Sigmoid colon (tissue), 7 donors: ENCODE results near the gene UBIAD1. TPM values are rescaled to one million over a fixed set of nuclear protein-coding genes. Genes with fewer than 3 reads are reported as not detected.

ENCODE experiments used
- DNase-seq: peaks from one replicate; pipeline ENCODE4 v3.0.0-alpha.2; 2019
- H3K27ac ChIP-seq, 4 donors: fragments of 200-600 bp; sonication (generic); one replicate each; pipeline ENCODE4 v1.5.1; 2016 to 2019; ENCODE audit warnings: mild to moderate bottlenecking in 1 of 4
- H3K27me3 ChIP-seq, 3 donors: fragments of 200-600 bp; sonication (generic); one replicate each; pipeline ENCODE4 v1.5.1; 2019; ENCODE audit warnings: mild to moderate bottlenecking in 1 of 3
- H3K36me3 ChIP-seq, 4 donors: fragments of 200-600 bp; sonication (generic); one replicate each; pipeline ENCODE4 v1.5.1; 2016 to 2019
- H3K4me1 ChIP-seq, 4 donors: fragments of 200-600 bp; sonication (generic); one replicate each; pipeline ENCODE4 v1.5.1; 2017 to 2019
- H3K4me3 ChIP-seq, 4 donors: fragments of 200-600 bp; sonication (generic); one replicate each; pipeline ENCODE4 v1.5.1; 2017 to 2019; ENCODE audit warnings: mild to moderate bottlenecking in 2 of 4, moderate library complexity in 1 of 4
- H3K9me3 ChIP-seq, 4 donors: fragments of 200-600 bp in 3 of 4; sonication (generic) in 3 of 4; one replicate each; pipeline versions ENCODE4 v1.5.1 to v1.6.1; 2013 to 2019
- EP300 ChIP-seq, 4 donors: sonication (generic); formaldehyde crosslinking; IDR thresholded peaks; one replicate each; pipeline ENCODE4 v1.6.1; 2017; ENCODE audit warnings: antibody characterized with exemption in 4 of 4
- POLR2A ChIP-seq, 2 donors: fragments of 450-650 bp; IDR thresholded peaks; one replicate each; pipeline ENCODE4 v1.6.1; 2016; ENCODE audit warnings: antibody characterized with exemption in 2 of 2, mild to moderate bottlenecking in 2 of 2, moderate library complexity in 2 of 2
- POLR2AphosphoS5 ChIP-seq, 4 donors: sonication (generic); formaldehyde crosslinking; IDR thresholded peaks; one replicate each; pipeline ENCODE4 v1.6.1; 2017; ENCODE audit warnings: antibody characterized with exemption in 4 of 4
- WGBS, 2 donors: extraction: QIAGEN DNeasy Blood & Tissue Kit; methylation state at CpG; one replicate each; pipeline ENCODE4 v1.1.7; 2013; 5-methylcytosine and 5-hydroxymethylcytosine counted together
- intact Hi-C: fragments of 100-400 bp; cut with DNase I; formaldehyde crosslinking; loops from one replicate; pipeline ENCODE4 v1.15.1; 2023
- polyA plus RNA-seq, 3 donors: library from polyadenylated mRNA; stranded (reverse); fragments of 200-250 nt; gene quantifications; one replicate each; pipeline ENCODE4 v1.2.3, GENCODE V29; 2013
- total RNA-seq, 4 donors: library from RNA; depleted of rRNA; stranded (reverse); fragments of >200 nt; gene quantifications; one replicate each; pipeline ENCODE4 v1.1.0, GENCODE V29; 2016
- TF ChIP-seq, protein P1 (sequence below), 4 experiments: fragments of 450-650 bp in 3 of 4; fragments of 200-600 bp in 1 of 4; IDR thresholded peaks; one replicate each; pipeline ENCODE4 v1.5.1; 2016 to 2019; ENCODE audit warnings: antibody characterized with exemption in 4 of 4, mild to moderate bottlenecking in 3 of 4, moderate library complexity in 2 of 4
- donor health status: healthy with polysubstance abuse.
- donor health status: Bipolar disorder and iron deficiency.
- donor health status: healthy.

UBIAD1 gene
- total and polyA plus RNA-seq, 7 donors, result 3.6 to 13.6 (median 9.5) TPM

DNA sequence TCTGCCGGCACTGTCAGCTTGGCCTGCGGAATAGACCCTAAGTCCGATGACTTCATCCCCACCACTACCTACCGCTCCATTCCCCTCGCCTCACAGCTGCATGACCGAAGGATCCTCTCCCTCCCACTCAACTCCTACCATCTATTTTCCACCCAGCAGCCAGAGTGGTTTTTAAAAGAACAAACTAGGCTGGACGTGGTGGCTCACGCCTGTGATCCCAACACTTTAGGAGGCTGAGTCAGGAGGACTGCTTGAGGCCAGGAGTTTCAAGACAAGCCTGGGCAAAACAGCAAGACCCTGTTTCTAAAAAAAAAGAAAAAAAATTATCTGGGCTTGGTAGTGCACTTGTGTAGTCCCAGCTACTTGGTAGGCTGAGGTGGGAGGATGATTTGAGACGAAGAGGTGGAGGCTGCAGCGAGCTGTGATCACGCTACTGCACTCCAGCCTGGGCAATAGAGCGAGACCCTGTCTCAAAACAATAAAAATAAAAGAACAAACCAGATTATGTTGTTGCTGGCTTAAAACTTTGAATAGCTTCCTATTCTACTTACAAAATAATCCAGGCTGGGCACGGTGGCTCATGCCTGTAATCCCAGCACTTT, 59.0 kb downstream of the UBIAD1 start:
- TF ChIP-seq EP300 (IDR thresholded peaks at IDR 0.05) (no peak), POLR2AphosphoS5 (IDR thresholded peaks at IDR 0.05) (no peak), POLR2A (IDR thresholded peaks at IDR 0.05) (no peak)
- TF ChIP-seq, protein P1, sequence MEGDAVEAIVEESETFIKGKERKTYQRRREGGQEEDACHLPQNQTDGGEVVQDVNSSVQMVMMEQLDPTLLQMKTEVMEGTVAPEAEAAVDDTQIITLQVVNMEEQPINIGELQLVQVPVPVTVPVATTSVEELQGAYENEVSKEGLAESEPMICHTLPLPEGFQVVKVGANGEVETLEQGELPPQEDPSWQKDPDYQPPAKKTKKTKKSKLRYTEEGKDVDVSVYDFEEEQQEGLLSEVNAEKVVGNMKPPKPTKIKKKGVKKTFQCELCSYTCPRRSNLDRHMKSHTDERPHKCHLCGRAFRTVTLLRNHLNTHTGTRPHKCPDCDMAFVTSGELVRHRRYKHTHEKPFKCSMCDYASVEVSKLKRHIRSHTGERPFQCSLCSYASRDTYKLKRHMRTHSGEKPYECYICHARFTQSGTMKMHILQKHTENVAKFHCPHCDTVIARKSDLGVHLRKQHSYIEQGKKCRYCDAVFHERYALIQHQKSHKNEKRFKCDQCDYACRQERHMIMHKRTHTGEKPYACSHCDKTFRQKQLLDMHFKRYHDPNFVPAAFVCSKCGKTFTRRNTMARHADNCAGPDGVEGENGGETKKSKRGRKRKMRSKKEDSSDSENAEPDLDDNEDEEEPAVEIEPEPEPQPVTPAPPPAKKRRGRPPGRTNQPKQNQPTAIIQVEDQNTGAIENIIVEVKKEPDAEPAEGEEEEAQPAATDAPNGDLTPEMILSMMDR (IDR thresholded peaks at IDR 0.05), result no peak
- intact Hi-C loops, result no loop called here
- H3K27me3 ChIP-seq, result peaks cover 0 to 22% (median 13%) of the 10 kb centered on the region in 3 donors

DNA sequence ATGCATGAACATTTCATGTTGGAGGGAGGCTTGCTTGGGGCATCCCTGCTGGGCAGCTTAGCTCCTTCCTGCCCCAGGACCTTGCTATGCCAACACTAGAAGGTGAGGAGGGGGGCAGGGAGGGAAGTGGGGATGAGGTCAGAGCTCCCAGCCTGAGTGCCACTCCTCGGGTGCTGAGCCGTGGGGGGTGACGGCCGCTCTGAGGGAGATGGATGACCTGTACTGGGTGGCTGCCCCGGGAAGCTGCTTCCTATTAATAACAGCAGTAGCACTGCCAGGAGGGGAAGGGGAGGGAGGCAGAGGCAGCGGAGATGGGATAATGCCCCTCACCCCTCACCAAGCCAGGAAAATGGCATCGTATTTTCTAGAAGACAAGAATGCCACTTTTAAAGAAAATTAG, 60.6 kb downstream of the UBIAD1 start:
- no peaks in the 10 kb centered on the region for H3K9me3 ChIP-seq
- no peak overlapping the region for H3K4me3 ChIP-seq
- intact Hi-C loops, result no loop called here
- TF ChIP-seq, protein P1 (IDR thresholded peaks at IDR 0.05), result no peak
- no peak for DNase-seq
- 68 to 79% methylated on average over 7 of the region's 7 CpGs for WGBS, 2 donors
- H3K27me3 ChIP-seq, result peaks cover 2 to 36% (median 13%) of the 10 kb centered on the region in 3 donors
- H3K27ac ChIP-seq, result no peak overlapping the region
- no peaks in the 10 kb centered on the region for H3K4me1 ChIP-seq
- no peaks in the 10 kb centered on the region for H3K36me3 ChIP-seq

More for the DNA sequence above, 59.0 kb downstream of the UBIAD1 start:
- 93 to 95% methylated on average over 13 of the region's 13 CpGs for WGBS, 2 donors
- Histone ChIP-seq H3K27ac (no peak overlapping the region), H3K9me3 (no peaks in the 10 kb centered on the region), H3K4me3 (no peak overlapping the region), H3K4me1 (no peaks in the 10 kb centered on the region), H3K36me3 (no peaks in the 10 kb centered on the region)
- DNase-seq, result no peak

DNA sequence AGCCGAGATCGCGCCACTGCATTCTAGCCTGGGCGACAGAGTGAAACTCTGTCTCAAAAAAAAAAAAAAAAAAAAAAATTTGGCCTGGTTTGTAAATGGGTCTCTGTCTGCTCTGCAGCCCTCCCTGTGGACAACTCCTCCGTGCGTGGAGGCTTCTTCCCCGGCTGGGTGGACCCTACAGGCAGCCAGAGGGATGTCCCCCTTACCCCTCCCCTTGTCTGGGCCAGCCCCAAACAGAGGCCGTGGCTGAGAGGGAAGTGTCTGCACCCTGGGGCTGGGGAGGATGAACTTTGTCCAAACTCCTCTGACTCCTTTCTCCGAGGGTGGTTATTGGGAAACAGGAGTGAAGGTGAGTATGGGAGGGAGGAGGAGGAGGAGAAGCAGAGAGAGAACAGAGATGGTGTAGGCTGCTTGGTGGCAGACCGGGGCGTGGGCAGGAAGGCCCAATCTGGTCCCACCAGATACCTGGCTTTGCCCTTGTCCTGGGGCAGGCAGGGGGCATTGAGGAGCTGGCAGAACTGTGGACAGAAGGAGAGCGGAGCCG, 61.3 kb downstream of the UBIAD1 start:
- H3K27me3 ChIP-seq, result peaks cover 2 to 42% (median 13%) of the 10 kb centered on the region in 3 donors
- no peaks in the 10 kb centered on the region for H3K36me3 ChIP-seq
- intact Hi-C loops, result no loop called here
- TF ChIP-seq EP300 (IDR thresholded peaks at IDR 0.05) (no peak), POLR2AphosphoS5 (IDR thresholded peaks at IDR 0.05) (no peak), POLR2A (IDR thresholded peaks at IDR 0.05) (no peak)
- TF ChIP-seq, protein P1 (IDR thresholded peaks at IDR 0.05), result no peak
- no peak overlapping the region for H3K4me3 ChIP-seq
- H3K27ac ChIP-seq, result no peak overlapping the region
- WGBS, 2 donors, result 52 to 69% methylated on average over 13 of the region's 13 CpGs
- no peaks in the 10 kb centered on the region for H3K9me3 ChIP-seq
- no peak for DNase-seq
- no peaks in the 10 kb centered on the region for H3K4me1 ChIP-seq

DNA sequence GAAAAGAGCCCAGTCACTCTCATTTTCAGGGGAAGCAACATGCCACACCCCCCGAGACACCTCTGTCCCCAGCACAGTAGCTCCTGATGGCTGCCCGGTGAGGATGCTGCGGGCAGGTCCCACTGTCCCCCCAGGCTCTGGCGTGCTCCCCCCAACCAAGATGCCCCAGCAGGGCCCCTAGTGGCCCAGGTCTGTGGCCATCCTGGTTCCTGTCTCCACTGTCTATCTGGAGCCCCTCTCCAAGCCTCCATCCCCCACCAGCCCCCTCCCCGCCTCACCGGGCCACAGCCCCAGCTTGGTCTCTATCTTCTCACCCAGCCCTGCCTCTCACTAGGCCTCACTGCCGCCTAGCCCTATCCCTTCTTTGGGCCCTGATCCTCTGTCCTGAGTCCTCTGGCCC, 61.8 kb downstream of the UBIAD1 start:
- no peak for DNase-seq
- Histone ChIP-seq H3K4me1 (peaks cover 0 to 4% (median 2%) of the 10 kb centered on the region in 4 donors), H3K9me3 (no peaks in the 10 kb centered on the region), H3K27me3 (peaks cover 2 to 47% (median 13%) of the 10 kb centered on the region in 3 donors), H3K27ac (no peak overlapping the region), H3K36me3 (no peaks in the 10 kb centered on the region), H3K4me3 (no peak overlapping the region)
- intact Hi-C loops, result loop anchor here (5.0 kb wide), 1 partner anchor 307 kb away; no protein-coding TSS in a partner anchor
- TF ChIP-seq POLR2AphosphoS5 (IDR thresholded peaks at IDR 0.05) (no peak), POLR2A (IDR thresholded peaks at IDR 0.05) (no peak), EP300 (IDR thresholded peaks at IDR 0.05) (no peak)
- TF ChIP-seq, protein P1 (IDR thresholded peaks at IDR 0.05), result no peak
- WGBS, 2 donors, result 89 to 92% methylated on average over 7 of the region's 7 CpGs
